C4-2B (cell line): ENCODE data around the gene GIPR.
"Not testable (repeated sequence)": the region's sequence is repeated elsewhere in the genome, so short reads cannot be mapped to it uniquely, and the experiment has no call there.

Experiments used
- ZFX ChIP-seq: fragments of 450-650 bp; IDR thresholded peaks from 2 replicates; pipeline ENCODE4 v1.6.1; 2017
- TF ChIP-seq, protein P1 (sequence below): fragments of 450-650 bp; conservative IDR thresholded peaks from 2 replicates; pipeline ENCODE4 v1.5.1; 2017; ENCODE audit warnings: mild to moderate bottlenecking

DNA sequence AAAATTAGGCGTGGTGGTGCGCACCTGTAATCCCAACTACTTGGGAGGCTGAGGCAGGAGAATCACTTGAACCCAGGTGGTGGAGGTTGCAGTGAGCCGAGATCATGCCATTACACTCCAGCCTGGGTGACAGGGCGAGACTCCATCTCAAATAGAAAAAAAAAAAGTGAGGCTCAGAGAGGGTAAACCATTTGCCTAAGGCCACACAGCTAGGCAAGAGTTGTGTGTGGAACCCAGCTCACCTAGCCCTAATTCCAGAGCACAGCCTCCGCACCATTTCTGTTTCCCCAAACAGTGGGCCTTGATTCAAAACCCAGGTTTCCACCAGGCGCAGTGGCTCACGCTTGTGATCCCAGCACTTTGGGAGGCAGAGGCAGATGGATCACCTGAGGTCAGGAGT, 39.8 kb upstream of the GIPR start:
- TF ChIP-seq, protein P1, sequence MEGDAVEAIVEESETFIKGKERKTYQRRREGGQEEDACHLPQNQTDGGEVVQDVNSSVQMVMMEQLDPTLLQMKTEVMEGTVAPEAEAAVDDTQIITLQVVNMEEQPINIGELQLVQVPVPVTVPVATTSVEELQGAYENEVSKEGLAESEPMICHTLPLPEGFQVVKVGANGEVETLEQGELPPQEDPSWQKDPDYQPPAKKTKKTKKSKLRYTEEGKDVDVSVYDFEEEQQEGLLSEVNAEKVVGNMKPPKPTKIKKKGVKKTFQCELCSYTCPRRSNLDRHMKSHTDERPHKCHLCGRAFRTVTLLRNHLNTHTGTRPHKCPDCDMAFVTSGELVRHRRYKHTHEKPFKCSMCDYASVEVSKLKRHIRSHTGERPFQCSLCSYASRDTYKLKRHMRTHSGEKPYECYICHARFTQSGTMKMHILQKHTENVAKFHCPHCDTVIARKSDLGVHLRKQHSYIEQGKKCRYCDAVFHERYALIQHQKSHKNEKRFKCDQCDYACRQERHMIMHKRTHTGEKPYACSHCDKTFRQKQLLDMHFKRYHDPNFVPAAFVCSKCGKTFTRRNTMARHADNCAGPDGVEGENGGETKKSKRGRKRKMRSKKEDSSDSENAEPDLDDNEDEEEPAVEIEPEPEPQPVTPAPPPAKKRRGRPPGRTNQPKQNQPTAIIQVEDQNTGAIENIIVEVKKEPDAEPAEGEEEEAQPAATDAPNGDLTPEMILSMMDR, result not testable (repeated sequence)
- TF ChIP-seq ZFX, result not testable (repeated sequence)
